ENCODE data around the gene GATA5.

The GATA5 gene

GRCh38 chr20:62457098-62457497 is 18.7 kb downstream of the GATA5 start:
- no peaks in the 10 kb centered on the region for H3K27me3 ChIP-seq (ENCODE audit: control insufficient read depth, insufficient read depth, low read length)

GRCh38 chr20:62455929-62456328 is 19.9 kb downstream of the GATA5 start:
- H3K27me3 ChIP-seq (ENCODE audit: control insufficient read depth, insufficient read depth, low read length) = no peaks in the 10 kb centered on the region
- no peaks in the 10 kb centered on the region for H3K9me3 ChIP-seq (ENCODE audit: control insufficient read depth, low read length)
- no peaks in the 10 kb centered on the region for H3K36me3 ChIP-seq (ENCODE audit: control insufficient read depth, insufficient read depth, low read length)
- H2AFZ ChIP-seq = no peak overlapping the region
- H3K4me2 ChIP-seq (ENCODE audit: low read length) = no peak overlapping the region
- no peaks in the 10 kb centered on the region for H3K79me2 ChIP-seq
- H3K4me3 ChIP-seq (ENCODE audit: low read depth, low read length) = no peak overlapping the region
- TF ChIP-seq CTCF (IDR thresholded peaks at IDR 0.05) = no peak
- no peak overlapping the region for H3K27ac ChIP-seq
- no peak overlapping the region for H3K9ac ChIP-seq
- H3K4me1 ChIP-seq = no peaks in the 10 kb centered on the region

More at GRCh38 chr20:62457098-62457497, 18.7 kb downstream of the GATA5 start:
- Histone ChIP-seq H2AFZ (no peak overlapping the region), H3K4me1 (no peaks in the 10 kb centered on the region), H3K27ac (no peak overlapping the region), H3K4me3 (ENCODE audit: low read depth, low read length) (no peak overlapping the region), H3K9me3 (ENCODE audit: control insufficient read depth, low read length) (no peaks in the 10 kb centered on the region), H3K36me3 (ENCODE audit: control insufficient read depth, insufficient read depth, low read length) (no peaks in the 10 kb centered on the region), H3K79me2 (no peaks in the 10 kb centered on the region), H3K9ac (no peak overlapping the region), H3K4me2 (ENCODE audit: low read length) (no peak overlapping the region)
- no peak for TF ChIP-seq CTCF (IDR thresholded peaks at IDR 0.05)

GRCh38 chr20:62454904-62455636 is 20.7 kb downstream of the GATA5 start:
- H3K79me2 ChIP-seq = no peaks in the 10 kb centered on the region
- H3K27ac ChIP-seq = no peak overlapping the region
- H3K4me3 ChIP-seq (ENCODE audit: low read depth, low read length) = no peak overlapping the region
- no peak overlapping the region for H3K9ac ChIP-seq
- H3K4me1 ChIP-seq = no peaks in the 10 kb centered on the region
- no peak overlapping the region for H2AFZ ChIP-seq
- no peaks in the 10 kb centered on the region for H3K9me3 ChIP-seq (ENCODE audit: control insufficient read depth, low read length)
- no peak overlapping the region for H3K4me2 ChIP-seq (ENCODE audit: low read length)
- no peaks in the 10 kb centered on the region for H3K36me3 ChIP-seq (ENCODE audit: control insufficient read depth, insufficient read depth, low read length)
- no peaks in the 10 kb centered on the region for H3K27me3 ChIP-seq (ENCODE audit: control insufficient read depth, insufficient read depth, low read length)
- TF ChIP-seq CTCF (IDR thresholded peaks at IDR 0.05) = no peak

GRCh38 chr20:62453186-62453808 is 22.5 kb downstream of the GATA5 start:
- no peak overlapping the region for H2AFZ ChIP-seq
- H3K9ac ChIP-seq = no peak overlapping the region
- no peaks in the 10 kb centered on the region for H3K9me3 ChIP-seq (ENCODE audit: control insufficient read depth, low read length)
- no peaks in the 10 kb centered on the region for H3K36me3 ChIP-seq (ENCODE audit: control insufficient read depth, insufficient read depth, low read length)
- no peak overlapping the region for H3K4me2 ChIP-seq (ENCODE audit: low read length)
- no peak overlapping the region for H3K4me3 ChIP-seq (ENCODE audit: low read depth, low read length)
- no peaks in the 10 kb centered on the region for H3K27me3 ChIP-seq (ENCODE audit: control insufficient read depth, insufficient read depth, low read length)
- no peak overlapping the region for H3K27ac ChIP-seq
- H3K79me2 ChIP-seq = no peaks in the 10 kb centered on the region
- no peaks in the 10 kb centered on the region for H3K4me1 ChIP-seq
- TF ChIP-seq CTCF (IDR thresholded peaks at IDR 0.05) = no peak
